H9 (cell line): ENCODE measurements around the gene ATP6V1B1. TPM values are rescaled to one million over a fixed set of nuclear protein-coding genes. Genes with fewer than 3 reads are reported as not detected.

Experiments
- DNase-seq: peaks from one replicate; pipeline ENCODE4 v3.0.0-alpha.2; 2017
- H2AFZ ChIP-seq: one replicate; pipeline ENCODE4 v1.6.1; 2013; ENCODE audit warnings: mild to moderate bottlenecking, low read length, control low read depth, moderate library complexity
- H2AK5ac ChIP-seq: 2 replicates; pipeline ENCODE4 v1.6.1; 2013; ENCODE audit warnings: low read length, control low read depth, mixed read lengths; ENCODE audit not compliant: insufficient read length
- H2BK120ac ChIP-seq: one replicate; pipeline ENCODE4 v1.6.1; 2013; ENCODE audit warnings: low read depth, mild to moderate bottlenecking, low read length, control low read depth, inconsistent platforms; ENCODE audit not compliant: poor library complexity, severe bottlenecking
- H2BK12ac ChIP-seq: 2 replicates; pipeline ENCODE4 v1.6.1; 2013; ENCODE audit warnings: low read length, control low read depth, mixed read lengths, low read depth; ENCODE audit not compliant: insufficient read length
- H2BK15ac ChIP-seq: 2 replicates; pipeline ENCODE4 v1.6.1; 2013; ENCODE audit warnings: low read depth, low read length, control low read depth
- H2BK20ac ChIP-seq: one replicate; pipeline ENCODE4 v1.6.1; 2013; ENCODE audit warnings: low read depth, mild to moderate bottlenecking, low read length, control low read depth, inconsistent platforms; ENCODE audit not compliant: poor library complexity, severe bottlenecking
- H2BK5ac ChIP-seq: 2 replicates; pipeline ENCODE4 v1.6.1; 2013; ENCODE audit warnings: low read length, control low read depth, mixed read lengths; ENCODE audit not compliant: insufficient read length
- H3K14ac ChIP-seq: 2 replicates; pipeline ENCODE4 v1.6.1; 2013; ENCODE audit warnings: low read length, control low read depth; ENCODE audit not compliant: insufficient read depth
- H3K18ac ChIP-seq: 2 replicates; pipeline ENCODE4 v1.6.1; 2013; ENCODE audit warnings: low read depth, mild to moderate bottlenecking, mixed read lengths, low read length, control low read depth; ENCODE audit not compliant: insufficient read length
- H3K23ac ChIP-seq: 2 replicates; pipeline ENCODE4 v1.6.1; 2013; ENCODE audit warnings: low read length, control low read depth, mixed read lengths, low read depth; ENCODE audit not compliant: insufficient read length
- H3K23me2 ChIP-seq: 2 replicates; pipeline ENCODE4 v1.6.1; 2013; ENCODE audit warnings: low read depth, mild to moderate bottlenecking, mixed read lengths, low read length, control low read depth; ENCODE audit not compliant: insufficient read length, poor library complexity, severe bottlenecking
- H3K27ac ChIP-seq: 2 replicates; pipeline ENCODE4 v1.5.1; 2013; ENCODE audit warnings: low read length, control low read depth, mixed read lengths, low read depth; ENCODE audit not compliant: insufficient read length
- H3K27me3 ChIP-seq: 2 replicates; pipeline ENCODE4 v1.6.1; 2013; ENCODE audit warnings: low read length, control low read depth, inconsistent platforms; ENCODE audit not compliant: insufficient read depth
- H3K4ac ChIP-seq: 2 replicates; pipeline ENCODE4 v1.6.1; 2013; ENCODE audit warnings: low read depth, mild to moderate bottlenecking, control low read depth, inconsistent platforms, low read length, moderate library complexity
- H3K4me1 ChIP-seq: 2 replicates; pipeline ENCODE4 v1.6.1; 2013; ENCODE audit warnings: low read length, control low read depth, inconsistent platforms; ENCODE audit not compliant: insufficient read depth
- H3K4me2 ChIP-seq: 2 replicates; pipeline ENCODE4 v1.6.1; 2013; ENCODE audit warnings: low read length, control low read depth, mixed read lengths; ENCODE audit not compliant: insufficient read length, insufficient read depth
- H3K56ac ChIP-seq: 2 replicates; pipeline ENCODE4 v1.6.1; 2013; ENCODE audit warnings: low read depth, mild to moderate bottlenecking, mixed read lengths, low read length, control low read depth; ENCODE audit not compliant: insufficient read length
- H3K79me1 ChIP-seq: 2 replicates; pipeline ENCODE4 v1.6.1; 2013; ENCODE audit warnings: low read depth, mild to moderate bottlenecking, moderate library complexity, low read length, control low read depth, inconsistent platforms; ENCODE audit not compliant: insufficient read depth, poor library complexity, severe bottlenecking
- H3K79me2 ChIP-seq: 2 replicates; pipeline ENCODE4 v1.6.1; 2013; ENCODE audit warnings: low read length, control low read depth, inconsistent platforms; ENCODE audit not compliant: insufficient read depth
- H3K9ac ChIP-seq: 2 replicates; pipeline ENCODE4 v1.6.1; 2013; ENCODE audit warnings: low read length, control low read depth, mixed read lengths; ENCODE audit not compliant: insufficient read length; ENCODE audit errors: extremely low read depth
- H3K9me3 ChIP-seq: one replicate; pipeline ENCODE4 v1.6.1; 2013; ENCODE audit warnings: low read depth, low read length, inconsistent platforms; ENCODE audit not compliant: control insufficient read depth
- H3T11ph ChIP-seq: one replicate; pipeline ENCODE4 v1.6.1; 2013; ENCODE audit warnings: mild to moderate bottlenecking, low read length, control low read depth, inconsistent platforms
- H4K20me1 ChIP-seq: one replicate; pipeline ENCODE4 v1.6.1; 2013; ENCODE audit not compliant: control insufficient read depth, insufficient read length, insufficient read depth
- H4K5ac ChIP-seq: 2 replicates; pipeline ENCODE4 v1.6.1; 2013; ENCODE audit warnings: low read depth, mild to moderate bottlenecking, mixed read lengths, low read length, control low read depth; ENCODE audit not compliant: insufficient read length
- H4K8ac ChIP-seq: replicated peaks from 2 replicates; pipeline ENCODE4 v1.6.1; 2013; ENCODE audit warnings: low read length, control low read depth, mixed read lengths, low read depth; ENCODE audit not compliant: insufficient read length
- H4K91ac ChIP-seq: 2 replicates; pipeline ENCODE4 v1.6.1; 2013; ENCODE audit warnings: low read depth, mild to moderate bottlenecking, moderate library complexity, mixed read lengths, low read length, control low read depth; ENCODE audit not compliant: insufficient read length
- H3K27ac Mint-ChIP-seq, 3 experiments: 2 replicates in 2 of 3; 3 replicates in 1 of 3; pipeline ENCODE4 v1.8.0; 2020 to 2021; ENCODE audit warnings: mixed read lengths in 3 of 3, mild to moderate bottlenecking in 1 of 3, moderate library complexity in 1 of 3
- H3K27me3 Mint-ChIP-seq: 2 replicates; pipeline ENCODE4 v1.8.0; 2021; ENCODE audit warnings: low read depth, mild to moderate bottlenecking, moderate library complexity, mixed read lengths
- H3K36me3 Mint-ChIP-seq, 3 experiments: 2 replicates in 2 of 3; 3 replicates in 1 of 3; pipeline ENCODE4 v1.8.0; 2020 to 2021; ENCODE audit warnings: low read depth in 3 of 3, mixed read lengths in 3 of 3; ENCODE audit not compliant: insufficient read depth in 1 of 3
- H3K4me1 Mint-ChIP-seq, 2 experiments: 2 replicates each; pipeline ENCODE4 v1.8.0; 2020; ENCODE audit warnings: mixed read lengths in 2 of 2
- H3K4me3 Mint-ChIP-seq, 2 experiments: 2 replicates in 1 of 2; 3 replicates in 1 of 2; pipeline ENCODE4 v1.8.0; 2020 to 2021; ENCODE audit warnings: mild to moderate bottlenecking in 2 of 2, mixed read lengths in 2 of 2, moderate library complexity in 1 of 2
- H3K9me3 Mint-ChIP-seq, 2 experiments: 2 replicates in 1 of 2; 3 replicates in 1 of 2; pipeline ENCODE4 v1.8.0; 2020; ENCODE audit warnings: mild to moderate bottlenecking in 2 of 2, mixed read lengths in 2 of 2, moderate library complexity in 1 of 2
- CTCF ChIP-seq: fragments of 200-600 bp; sonication (generic); conservative IDR thresholded peaks from 3 replicates; pipeline ENCODE4 v1.8.0; 2021; ENCODE audit warnings: antibody characterized with exemption, mild to moderate bottlenecking
- WGBS: extraction: QIAGEN DNeasy Blood & Tissue Kit; methylation state at CpG from one replicate; pipeline ENCODE4 v1.1.7; 2013; ENCODE audit warnings: missing lambda C conversion rate, low lambda C conversion rate, mixed read lengths; ENCODE audit not compliant: insufficient read length; ENCODE audit errors: extremely low coverage; 5-methylcytosine and 5-hydroxymethylcytosine counted together
- total RNA-seq: library from RNA; stranded (reverse); gene quantifications from 2 replicates; pipeline ENCODE4 v1.2.1, GENCODE V29; 2021

ATP6V1B1 gene
- total RNA-seq, 1 experiment from 2014 or later: not detected

GRCh38 chr2:70979180-70979488 is 43.4 kb downstream of the ATP6V1B1 start:
- Mint-ChIP-seq H3K4me3 (peak overlapping the region; percentile 49 to 76), H3K27ac (no peak overlapping the region), H3K9me3 (no peaks in the 10 kb centered on the region), H3K27me3 (peaks cover 51% of the 10 kb centered on the region), H3K4me1 (peaks cover 12 to 14% of the 10 kb centered on the region in 2 experiments), H3K36me3 (no peaks in the 10 kb centered on the region)
- no peak overlapping the region for H3K27ac ChIP-seq
- H3T11ph ChIP-seq: no peak overlapping the region
- H4K5ac ChIP-seq: no peak overlapping the region
- H3K79me2 ChIP-seq: no peaks in the 10 kb centered on the region
- H3K9ac ChIP-seq: no peak overlapping the region
- H3K9me3 ChIP-seq: no peaks in the 10 kb centered on the region
- WGBS: no CpG with 5 or more reads among the region's 19 CpGs
- no peaks in the 10 kb centered on the region for H3K4me1 ChIP-seq
- H3K23ac ChIP-seq: no peak overlapping the region
- H3K79me1 ChIP-seq: no peaks in the 10 kb centered on the region
- H2BK120ac ChIP-seq: no peak overlapping the region
- no peak overlapping the region for H4K8ac ChIP-seq
- no peaks in the 10 kb centered on the region for H4K20me1 ChIP-seq
- no peak overlapping the region for H3K18ac ChIP-seq
- H2AK5ac ChIP-seq: no peak overlapping the region
- DNase-seq: no peak
- H2BK20ac ChIP-seq: no peak overlapping the region
- no peak overlapping the region for H2BK15ac ChIP-seq
- no peak for TF ChIP-seq CTCF
- H2BK12ac ChIP-seq: no peak overlapping the region
- H3K23me2 ChIP-seq: peaks cover 7% of the 10 kb centered on the region
- H3K56ac ChIP-seq: no peak overlapping the region
- no peak overlapping the region for H4K91ac ChIP-seq
- H3K4me2 ChIP-seq: peak overlapping the region; percentile 63
- H3K14ac ChIP-seq: no peak overlapping the region
- H2BK5ac ChIP-seq: no peak overlapping the region
- H2AFZ ChIP-seq: no peak overlapping the region
- H3K27me3 ChIP-seq: peaks cover 2% of the 10 kb centered on the region; the same call in 1 of the 2 replicates
- no peak overlapping the region for H3K4ac ChIP-seq
